ENCODE data around the gene MAD1L1.
"Not testable (repeated sequence)": the region's sequence is repeated elsewhere in the genome, so short reads cannot be mapped to it uniquely, and the experiment has no call there.

MAD1L1 gene

DNA sequence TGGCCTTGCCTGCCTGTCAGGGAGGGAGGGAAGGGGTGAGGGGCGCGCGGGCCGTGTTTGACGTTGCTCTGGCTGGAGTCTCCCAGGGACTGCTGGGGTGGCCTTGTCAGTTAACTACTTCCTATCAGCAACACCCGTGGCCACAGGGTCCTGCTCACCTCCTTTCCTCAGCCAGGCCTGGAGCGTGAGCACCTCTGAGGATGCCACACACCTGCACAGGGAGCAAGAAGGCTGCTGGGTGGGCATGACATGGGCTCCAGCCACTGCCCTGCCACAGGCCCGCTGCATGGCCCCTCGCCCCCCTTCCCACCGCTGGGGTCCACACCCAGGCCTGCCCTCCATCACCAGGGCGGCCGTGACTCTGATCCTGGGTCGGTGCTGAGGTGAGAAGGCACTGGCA is 350.3 kb downstream of the MAD1L1 start:
- H3K4me3 ChIP-seq (ENCODE audit: low read length) = no peak overlapping the region
- DNase-seq (ENCODE audit: low read depth) = no peak
- TF ChIP-seq, protein P1, sequence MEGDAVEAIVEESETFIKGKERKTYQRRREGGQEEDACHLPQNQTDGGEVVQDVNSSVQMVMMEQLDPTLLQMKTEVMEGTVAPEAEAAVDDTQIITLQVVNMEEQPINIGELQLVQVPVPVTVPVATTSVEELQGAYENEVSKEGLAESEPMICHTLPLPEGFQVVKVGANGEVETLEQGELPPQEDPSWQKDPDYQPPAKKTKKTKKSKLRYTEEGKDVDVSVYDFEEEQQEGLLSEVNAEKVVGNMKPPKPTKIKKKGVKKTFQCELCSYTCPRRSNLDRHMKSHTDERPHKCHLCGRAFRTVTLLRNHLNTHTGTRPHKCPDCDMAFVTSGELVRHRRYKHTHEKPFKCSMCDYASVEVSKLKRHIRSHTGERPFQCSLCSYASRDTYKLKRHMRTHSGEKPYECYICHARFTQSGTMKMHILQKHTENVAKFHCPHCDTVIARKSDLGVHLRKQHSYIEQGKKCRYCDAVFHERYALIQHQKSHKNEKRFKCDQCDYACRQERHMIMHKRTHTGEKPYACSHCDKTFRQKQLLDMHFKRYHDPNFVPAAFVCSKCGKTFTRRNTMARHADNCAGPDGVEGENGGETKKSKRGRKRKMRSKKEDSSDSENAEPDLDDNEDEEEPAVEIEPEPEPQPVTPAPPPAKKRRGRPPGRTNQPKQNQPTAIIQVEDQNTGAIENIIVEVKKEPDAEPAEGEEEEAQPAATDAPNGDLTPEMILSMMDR (conservative IDR thresholded peaks at IDR 0.05; ENCODE audit: low read length) = no peak

DNA sequence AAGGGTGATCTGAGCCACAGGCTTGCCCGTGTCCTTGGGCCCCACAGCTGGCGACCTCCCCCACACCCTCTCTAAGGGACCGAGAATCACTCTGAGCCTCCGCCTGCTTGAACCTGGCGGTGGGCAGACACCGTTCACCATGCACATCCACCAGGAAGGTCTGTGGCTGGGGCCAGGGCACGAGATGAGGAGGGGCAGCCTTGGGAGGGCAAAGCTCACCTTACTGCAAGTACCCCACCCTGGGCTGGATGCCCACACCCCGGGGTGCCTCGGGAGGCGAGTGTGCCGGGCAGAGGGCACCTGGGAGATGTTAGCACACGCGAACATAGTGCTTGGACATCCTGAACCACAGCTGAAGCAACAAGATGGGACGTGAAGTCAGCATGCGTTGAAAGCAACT is 350.8 kb downstream of the MAD1L1 start:
- DNase-seq (ENCODE audit: low read depth) = no peak
- TF ChIP-seq, protein P1 (conservative IDR thresholded peaks at IDR 0.05; ENCODE audit: low read length) = no peak
- H3K4me3 ChIP-seq (ENCODE audit: low read length) = no peak overlapping the region

DNA sequence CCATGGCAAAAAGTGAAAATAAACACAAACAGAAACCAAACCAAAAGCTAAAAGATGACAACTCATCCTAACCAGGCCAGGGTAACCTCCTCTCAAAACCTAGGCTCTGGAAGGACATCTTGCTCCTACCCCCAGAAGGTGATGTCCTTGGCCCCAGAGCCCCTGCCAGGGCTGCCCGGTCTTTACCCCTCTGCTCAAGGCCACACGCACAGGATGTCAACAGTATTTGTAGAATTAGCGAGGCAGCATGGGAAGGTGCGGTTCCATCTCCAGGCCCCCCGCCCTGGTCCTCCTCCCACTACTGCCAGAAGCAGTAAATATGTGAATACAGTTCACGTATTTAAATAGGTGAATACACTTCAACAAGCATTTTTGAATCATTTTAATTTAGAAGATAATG is 356.1 kb downstream of the MAD1L1 start:
- not testable (repeated sequence) for H3K4me3 ChIP-seq (ENCODE audit: low read length); DNase-seq (ENCODE audit: low read depth)

DNA sequence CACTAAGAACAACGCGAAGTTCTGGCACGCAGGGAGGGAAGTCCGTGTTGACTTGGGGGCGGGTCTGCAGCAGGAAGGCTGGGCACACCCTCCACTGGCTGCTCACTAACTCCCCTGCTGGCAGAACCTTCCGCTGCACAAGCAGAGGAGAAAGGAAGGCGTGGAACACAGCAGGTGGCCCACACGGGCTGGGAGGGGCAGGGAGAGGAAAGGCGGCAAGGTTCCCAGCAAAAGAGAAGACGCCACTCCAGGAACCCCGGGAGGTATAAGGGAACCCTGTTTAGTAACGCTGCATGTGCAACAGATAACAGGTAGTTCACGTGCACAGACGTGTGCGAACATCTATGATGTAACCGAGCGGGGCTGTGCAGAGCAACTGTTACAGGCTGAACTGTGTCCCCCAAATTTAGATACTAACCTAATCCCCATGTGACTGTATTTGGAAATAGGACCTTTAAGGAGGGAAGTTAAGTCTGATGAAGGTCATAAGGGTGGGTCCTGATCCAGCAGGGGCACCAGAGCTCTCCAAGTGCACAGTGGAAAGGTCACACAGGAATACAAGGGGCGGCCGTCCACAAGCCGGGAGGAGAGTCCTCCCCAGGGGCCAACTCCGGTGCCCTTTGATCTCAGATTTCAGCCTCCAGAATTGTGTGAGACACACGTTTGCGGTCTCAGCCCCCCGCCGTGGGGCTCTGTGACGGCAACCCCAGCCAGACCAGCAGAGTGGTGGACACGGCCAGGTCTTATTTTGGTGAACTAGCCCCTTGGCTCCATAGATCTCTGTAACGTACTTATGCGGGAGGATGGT is 357.1 kb downstream of the MAD1L1 start:
- not testable (repeated sequence) for DNase-seq (ENCODE audit: low read depth)

DNA sequence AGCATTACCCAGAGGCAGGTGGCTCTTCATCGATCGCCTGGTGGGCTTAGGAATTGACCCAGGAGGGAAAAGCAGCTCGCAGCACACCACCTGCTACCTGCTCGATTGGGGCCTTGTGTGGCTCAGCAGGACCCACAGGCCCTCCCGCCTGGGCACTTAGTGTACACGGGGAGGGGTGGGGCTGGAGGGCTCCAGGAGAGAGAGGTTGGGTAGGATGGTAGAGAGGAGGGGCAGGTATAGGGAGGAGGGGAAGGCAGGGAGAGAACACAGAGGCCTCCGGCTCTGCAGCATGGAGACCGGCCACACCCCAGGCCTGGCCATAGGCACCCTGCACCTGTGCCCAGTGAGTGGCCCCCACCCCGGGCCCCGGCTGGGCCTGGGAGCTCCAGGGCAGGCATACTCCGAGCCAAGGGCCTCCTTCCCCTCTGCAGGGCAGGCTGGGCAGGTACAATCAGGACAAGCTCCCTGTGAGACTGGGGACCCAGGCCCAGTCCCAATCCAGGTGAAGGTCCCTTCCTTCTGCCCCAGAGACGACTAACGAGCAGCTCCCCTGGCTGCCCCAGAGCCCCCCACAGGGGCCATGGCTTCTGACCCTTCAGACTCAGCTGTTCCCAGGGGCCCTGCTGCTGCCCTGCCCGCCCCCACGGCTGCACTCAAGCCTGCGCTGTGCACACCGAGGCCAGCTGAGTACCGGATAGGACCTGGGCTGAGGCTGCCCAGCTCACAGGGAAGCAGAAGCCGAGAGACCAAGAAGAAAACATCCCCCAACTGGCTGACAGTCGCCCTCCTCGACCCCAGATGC is 358.0 kb downstream of the MAD1L1 start:
- DNase-seq (ENCODE audit: low read depth); H3K4me3 ChIP-seq (ENCODE audit: low read length): not testable (repeated sequence)

More for the DNA sequence above, 357.1 kb downstream of the MAD1L1 start:
- not testable (repeated sequence) for H3K4me3 ChIP-seq (ENCODE audit: low read length)

DNA sequence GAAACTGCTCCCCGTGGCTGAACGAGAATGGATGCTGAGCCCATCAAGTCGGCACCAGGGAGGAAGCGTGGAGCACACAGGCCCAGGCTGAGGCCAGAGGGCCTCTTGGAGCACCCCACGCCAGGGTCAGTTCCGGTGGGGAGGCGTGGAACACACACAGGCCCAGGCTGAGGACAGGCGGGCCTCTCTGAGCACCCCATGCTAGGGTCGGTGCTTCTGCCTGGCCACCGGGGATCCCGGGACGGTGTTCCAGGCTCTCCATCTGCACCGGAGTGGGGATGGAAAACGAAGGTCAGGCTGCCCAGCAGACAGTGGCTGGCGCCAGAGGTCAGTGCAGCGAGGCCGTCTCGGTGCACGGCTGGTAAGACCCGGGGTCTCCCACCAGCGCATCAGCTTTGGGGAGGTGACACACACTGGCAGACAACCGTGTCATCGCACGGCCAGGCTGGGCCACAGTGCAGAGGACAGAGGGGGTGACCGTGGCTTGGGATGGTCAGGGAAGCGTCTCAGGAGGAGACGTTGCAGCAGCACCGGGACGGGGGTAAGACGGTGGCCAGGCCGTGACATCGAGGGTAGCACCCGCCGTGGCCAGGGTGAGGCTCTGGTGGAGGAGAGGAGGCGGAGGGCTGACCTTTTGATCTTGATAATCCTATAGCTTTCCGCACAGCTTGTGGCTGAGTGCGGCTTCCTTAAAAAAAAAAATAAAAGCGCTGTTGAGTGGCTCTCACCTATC is 358.7 kb downstream of the MAD1L1 start:
- TF ChIP-seq, protein P1 (conservative IDR thresholded peaks at IDR 0.05; ENCODE audit: low read length) = no peak
- H3K4me3 ChIP-seq (ENCODE audit: low read length) = no peak overlapping the region
- no peak for DNase-seq (ENCODE audit: low read depth)

DNA sequence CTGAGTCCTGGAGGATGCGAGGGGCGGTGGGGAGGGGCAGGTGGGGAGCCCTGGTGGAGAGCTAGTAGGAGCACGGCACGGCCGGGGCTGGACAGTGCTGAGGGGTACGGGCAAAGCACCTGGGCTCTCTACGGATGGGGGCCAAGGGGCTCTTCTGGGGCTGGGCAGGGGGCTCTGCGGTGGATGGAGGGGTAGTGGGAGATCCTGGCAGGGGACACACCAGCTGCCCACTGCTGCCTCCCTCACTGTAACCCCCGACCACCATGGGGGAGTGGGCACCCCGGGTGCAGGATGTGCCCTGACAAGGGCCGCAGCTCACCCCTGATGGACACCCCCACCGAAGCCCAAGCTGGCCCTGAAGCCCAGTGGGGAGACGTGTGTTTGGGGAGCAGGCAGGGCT is 359.3 kb downstream of the MAD1L1 start:
- TF ChIP-seq, protein P1 (conservative IDR thresholded peaks at IDR 0.05; ENCODE audit: low read length) = no peak
- H3K4me3 ChIP-seq (ENCODE audit: low read length) = no peak overlapping the region
- no peak for DNase-seq (ENCODE audit: low read depth)

DNA sequence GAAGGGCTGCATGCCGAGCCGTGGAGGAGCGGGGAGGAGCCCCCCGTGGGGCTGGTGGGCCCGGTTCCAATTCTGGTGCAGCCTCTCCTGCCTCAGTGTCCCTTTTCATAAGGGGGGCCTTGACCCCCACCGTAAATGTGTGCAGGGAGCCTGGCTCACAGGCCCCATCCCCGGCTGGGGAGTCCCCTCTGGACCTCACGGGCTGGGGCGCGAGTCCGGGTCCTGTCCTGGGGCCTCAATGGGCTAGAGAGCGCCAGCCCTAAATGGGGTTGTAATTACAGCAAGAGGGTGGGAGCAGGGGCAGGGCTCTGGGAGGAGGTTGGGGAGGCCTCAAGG is 359.7 kb downstream of the MAD1L1 start:
- H3K4me3 ChIP-seq (ENCODE audit: low read length) = no peak overlapping the region

More for the DNA sequence above, 359.7 kb downstream of the MAD1L1 start:
- TF ChIP-seq, protein P1 (conservative IDR thresholded peaks at IDR 0.05; ENCODE audit: low read length) = no peak
- DNase-seq (ENCODE audit: low read depth) = no peak
